Endometrium (tissue), 2 donors: ENCODE data around the gene FHOD3.
A peak's percentile ranks its signal among the peaks of the same experiment; 100 is the strongest.

Experiments
- FAIRE-seq: peaks from 2 replicates; lab custom pipeline; 2012; peaks lifted over from hg19 to GRCh38; lab: Jason Lieb, UNC
- donor health status: control.
- donor health status: control.

The FHOD3 gene

DNA sequence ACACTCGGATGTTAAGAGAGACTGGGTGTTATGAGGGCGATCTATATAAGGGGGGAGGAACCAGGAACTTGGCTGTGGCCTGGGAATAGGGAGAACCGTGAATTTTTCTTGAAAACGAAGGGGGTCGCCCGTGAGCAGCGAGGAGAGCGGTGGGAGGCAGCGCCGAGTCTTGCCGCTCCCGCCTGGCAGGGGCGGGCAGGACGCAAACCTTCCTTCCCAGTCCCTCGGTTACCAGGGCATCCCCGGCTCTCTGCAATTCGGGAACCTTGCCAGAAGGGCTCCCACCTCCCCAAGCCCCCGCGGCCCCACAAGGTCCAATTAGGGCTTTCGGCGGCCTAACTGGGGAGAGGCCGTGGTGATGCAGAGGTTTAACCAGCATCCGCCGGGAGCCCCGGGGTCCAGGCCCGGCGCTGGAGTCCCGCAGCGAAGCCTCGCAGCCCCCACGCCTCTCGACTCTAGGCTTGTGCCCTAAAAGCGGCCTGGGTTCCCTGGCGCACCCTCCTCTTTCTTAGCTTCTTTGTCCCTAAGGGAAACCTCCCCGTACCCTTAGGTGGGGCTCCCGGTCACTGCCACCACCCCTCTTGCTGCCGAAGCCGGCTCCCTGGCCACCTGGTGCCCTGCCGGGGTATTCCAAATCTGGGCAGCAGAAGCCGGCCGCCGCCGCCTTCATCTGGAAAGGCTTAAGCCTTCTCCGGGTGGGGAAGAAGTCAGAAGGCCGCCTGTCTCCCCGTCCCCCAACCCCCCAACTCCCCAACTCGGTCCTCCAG, 680 bp upstream of the FHOD3 start:
- FAIRE-seq, result peak; percentile 37

DNA sequence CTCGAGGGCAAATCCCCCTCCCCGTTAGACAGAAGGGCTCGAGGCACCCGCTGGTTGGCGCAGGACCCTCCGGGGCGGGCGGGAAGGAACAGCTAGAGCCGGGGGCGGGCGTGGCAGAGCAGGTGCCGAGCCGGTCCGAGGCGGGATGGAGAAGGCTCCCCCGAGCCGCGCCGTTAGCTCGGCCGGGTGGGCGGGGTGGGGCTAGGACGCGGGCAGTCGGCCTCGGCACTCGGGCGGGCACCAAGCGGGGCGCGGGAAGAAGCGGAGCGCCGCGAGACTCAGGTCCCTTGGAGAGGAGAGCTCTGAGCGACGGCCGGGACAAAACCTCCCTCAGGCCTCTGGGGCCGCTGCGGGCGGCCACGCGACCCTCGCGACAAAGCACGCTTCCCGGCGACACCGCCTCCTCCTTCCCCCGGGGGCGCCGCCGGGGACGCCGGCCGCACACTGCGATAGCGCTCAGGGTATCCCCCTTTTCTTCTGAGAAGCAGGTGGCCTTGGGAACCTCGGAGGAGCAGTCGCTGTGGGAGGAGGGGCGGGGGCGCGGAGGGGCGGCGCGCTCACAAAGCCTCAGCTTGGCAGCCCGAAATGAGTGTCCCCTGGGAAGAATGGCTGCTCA, 721 bp downstream of the FHOD3 start:
- no peak for FAIRE-seq

DNA sequence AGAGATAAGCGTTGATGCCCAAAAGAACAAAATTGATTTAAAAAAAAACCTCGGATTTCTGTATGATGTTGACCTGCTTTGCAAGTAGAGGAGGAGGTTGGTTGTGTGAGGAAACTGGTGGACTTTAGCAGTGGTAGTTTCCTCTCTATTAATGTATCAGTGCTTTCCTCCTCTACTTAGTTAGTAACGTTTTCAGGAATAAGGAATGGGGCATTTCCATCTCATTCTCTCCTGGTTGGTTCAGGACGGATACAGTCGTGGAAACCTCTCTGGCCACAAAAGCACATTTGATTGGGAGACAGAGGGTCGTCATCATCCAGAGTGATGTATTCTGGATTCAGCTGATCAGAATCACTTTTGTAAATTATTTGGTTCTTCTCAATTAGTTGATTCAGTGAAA, 1.5 kb downstream of the FHOD3 start:
- FAIRE-seq, result no peak

DNA sequence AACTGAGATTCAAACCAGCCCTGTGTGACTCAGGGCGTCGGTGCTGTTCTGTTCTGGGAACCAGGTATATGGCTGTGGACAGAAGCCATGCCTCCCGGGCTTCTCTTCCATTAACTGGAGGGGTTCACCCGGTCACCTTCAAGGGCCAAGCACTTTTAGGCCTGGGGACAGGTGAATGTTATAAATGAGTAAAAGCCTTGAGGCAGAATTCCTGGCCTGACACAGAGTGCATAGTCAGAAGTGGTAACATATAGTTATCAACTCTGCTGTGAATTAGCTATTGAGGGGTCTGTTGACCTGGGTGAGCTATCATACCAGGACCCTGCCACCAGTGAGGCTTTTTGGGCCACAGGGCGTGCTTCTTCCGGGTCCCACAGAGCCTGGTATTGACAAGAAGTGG, 2.7 kb downstream of the FHOD3 start:
- no peak for FAIRE-seq

DNA sequence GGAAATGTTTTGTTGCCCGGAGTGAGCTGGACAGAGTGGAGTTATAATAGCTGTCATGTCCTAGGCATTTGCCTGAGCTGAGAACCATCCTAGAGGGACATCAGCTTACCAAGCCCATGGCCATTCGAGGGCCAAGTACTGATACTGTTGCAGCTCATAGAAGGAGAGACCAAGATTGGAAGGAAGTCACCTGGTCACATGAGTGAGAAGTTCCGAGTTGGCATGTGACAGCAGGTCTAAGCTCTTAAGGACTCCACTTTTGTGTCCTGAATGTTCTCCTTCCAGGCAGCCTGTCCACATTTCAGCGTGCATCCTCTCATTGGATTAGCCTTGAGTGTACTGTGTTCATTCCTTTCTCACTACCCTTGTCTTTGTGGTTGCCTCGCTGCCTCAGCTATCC, 4.4 kb downstream of the FHOD3 start:
- FAIRE-seq, result no peak

DNA sequence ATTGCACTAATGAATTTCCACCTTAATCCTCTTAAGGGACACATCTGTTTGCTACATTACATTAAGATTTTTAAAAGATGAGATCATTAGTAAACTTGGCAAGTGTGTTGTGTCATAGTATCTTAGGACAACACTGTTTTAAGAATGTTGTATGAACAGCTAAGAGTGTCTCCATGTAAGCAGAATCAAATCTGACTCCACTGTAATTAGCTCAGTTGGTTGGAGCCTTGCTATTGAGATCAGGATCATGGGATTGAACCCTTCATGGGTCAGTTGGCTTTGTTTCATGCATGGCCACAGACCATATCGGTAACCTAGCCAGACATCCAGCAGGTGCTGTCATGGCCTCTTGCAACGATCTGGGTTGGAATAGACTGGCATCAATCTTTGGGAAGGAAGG, 5.2 kb downstream of the FHOD3 start:
- no peak for FAIRE-seq

DNA sequence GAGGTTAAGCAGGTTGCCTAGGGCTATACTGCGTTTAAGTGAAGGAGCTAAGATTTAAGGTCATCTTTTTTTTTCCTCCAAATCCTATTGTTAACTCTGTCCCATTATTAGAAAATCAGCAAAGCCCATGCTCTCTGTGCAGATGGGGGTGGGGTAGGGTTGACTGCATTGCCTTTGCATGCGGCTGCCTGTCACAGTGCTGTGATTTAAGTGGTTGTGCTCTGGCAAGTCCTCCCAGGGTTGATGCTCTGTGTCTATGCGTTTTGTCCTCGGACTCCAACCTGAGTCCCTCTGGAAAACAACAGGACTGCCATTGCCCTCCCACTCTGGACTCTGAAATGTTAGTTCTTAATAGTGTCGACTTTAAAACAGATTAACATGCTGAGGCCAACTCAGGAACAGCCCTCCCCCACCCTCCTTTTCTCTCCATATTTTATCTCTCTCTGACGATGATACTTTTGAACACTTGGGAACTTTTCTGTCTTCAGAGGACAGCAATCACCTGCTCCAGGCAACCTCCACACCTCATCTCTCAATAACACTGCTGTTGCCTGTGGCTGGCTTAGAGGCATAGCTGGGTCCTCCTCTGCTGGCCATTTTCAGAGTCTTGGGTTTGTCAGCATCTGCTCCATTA, 5.8 kb downstream of the FHOD3 start:
- no peak for FAIRE-seq

DNA sequence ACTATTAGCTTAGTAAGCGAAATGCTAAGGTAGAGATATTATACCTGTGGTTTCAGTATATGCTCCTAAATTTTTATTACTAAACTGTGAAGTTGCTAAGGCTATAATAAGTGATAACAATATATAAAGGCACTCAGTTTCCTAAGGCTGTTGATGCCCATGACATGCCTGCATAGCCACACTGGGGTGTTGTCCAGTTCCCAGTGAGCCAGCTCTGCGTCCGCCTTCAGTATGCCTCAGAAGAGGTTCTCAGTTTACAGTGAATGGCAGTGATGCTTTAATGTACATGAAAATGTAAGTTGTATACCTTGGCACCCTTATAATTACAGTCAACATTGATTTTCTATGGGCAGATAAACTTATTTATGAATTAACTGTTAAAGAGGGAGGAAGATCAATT, 7.2 kb downstream of the FHOD3 start:
- no peak for FAIRE-seq

DNA sequence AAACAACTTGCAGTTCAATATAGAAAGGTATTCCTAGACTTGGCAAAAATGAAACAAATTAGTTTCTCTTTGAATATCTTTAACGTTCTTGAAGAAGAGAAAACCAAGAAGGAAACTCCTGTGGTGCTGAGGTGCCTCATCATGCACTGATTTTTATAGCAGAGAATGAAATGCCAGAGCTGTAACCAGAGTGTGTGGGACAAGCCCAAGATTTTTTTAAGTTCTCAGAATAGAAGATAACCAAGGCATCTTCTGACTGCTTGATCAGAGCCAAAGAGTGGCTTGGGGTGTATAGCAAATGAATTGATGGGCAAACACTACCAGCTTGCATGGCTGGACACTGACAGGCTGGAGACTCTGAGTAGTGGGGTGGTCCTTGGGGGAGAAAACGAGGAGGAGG, 7.9 kb downstream of the FHOD3 start:
- FAIRE-seq, result no peak

DNA sequence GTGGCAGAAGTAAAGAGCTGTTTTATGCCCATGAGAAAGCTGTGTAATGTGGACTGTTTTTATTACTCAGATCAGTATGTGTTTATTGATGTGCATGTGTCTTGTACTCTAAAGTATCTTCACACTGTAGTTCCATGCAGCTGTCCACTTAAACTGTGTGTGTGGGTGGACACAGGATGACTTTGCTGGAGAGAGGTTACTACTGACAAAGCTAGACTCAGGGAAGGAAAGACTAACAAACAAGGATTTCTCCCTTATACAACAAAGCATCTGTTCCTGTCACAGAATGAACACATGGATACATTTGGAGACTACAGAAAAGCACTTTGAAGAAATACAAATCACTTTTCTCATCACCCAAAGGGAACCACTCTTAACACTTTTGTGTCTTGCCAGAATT, 10.0 kb downstream of the FHOD3 start:
- FAIRE-seq, result no peak

DNA sequence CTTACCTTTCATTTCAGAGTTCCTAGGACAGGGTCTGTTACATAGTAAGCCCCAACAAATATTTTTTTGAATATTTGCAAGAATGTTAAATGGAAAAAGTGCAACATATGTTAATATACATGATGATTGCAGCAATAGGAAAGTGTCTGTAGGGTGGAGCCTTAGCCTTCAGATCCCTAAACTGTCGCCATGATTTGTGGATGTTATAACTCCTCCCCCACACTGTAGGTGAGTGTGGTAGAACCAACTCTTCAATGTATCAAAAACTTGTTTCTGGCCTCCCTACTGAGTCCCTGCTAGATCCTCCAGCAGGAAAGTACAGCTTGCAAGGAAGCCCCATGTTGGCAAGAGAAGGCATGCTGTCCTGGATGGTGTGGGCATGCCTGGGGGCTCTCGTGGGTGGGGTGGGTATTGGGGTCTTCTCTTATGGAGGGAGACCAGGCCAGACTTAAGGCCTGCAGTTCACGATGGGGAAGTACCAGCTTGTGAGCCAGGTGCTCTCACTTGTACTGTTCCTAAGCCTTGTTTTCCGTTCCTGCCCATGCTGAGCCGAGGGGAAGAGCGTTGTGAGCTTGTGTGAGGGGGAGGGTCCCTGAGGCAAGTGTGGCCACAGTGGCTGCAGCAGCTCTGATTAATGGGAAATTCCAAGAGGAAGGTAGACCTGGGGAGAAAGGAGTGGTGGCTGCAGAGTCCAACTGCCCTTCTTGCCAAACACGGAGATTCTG, 11.4 kb downstream of the FHOD3 start:
- FAIRE-seq, result no peak

DNA sequence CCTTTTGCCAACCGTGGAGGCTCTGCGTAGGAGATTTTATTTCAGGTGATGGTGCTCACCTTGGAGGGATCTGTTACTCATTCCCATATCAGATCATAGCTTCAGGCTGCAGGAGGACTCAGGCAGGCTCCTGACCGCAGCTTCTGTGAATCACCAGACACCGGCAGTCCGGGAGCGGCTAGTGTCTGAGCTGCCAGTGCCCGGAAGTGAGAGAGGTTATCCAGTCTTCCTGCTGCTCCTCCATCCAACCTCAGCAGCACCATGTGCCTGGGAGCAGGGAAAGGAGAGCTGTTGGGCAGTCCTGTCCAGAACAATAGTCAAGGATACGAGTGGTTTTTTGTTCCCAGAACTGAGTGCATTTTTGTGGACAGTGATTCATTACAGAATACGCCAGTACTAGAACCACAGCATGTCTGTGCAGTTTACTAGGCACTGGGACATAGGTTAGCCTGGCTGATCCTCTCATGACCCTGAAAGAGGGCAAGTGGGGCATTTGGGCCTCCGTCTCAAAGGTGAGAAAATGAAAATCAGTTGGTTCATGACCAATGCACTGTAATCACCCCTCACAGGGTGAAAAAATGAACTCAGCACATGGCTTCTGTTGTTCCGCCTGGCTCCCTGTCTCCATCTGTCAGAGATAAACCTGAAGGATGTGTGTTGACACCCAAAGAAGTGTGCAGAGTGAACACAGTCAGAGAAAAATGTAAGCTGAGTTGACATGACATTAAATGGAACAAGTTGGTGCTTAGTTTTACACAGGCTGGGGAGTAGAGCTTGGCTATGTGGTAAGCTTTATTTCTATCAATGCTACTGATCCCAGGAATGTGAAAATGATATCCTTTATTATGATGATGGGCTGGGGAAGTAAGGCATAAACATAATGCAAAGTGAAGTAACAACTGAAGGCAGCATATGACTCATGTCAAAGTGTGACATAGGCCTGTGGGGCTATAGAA, 12.2 kb downstream of the FHOD3 start:
- FAIRE-seq, result no peak

DNA sequence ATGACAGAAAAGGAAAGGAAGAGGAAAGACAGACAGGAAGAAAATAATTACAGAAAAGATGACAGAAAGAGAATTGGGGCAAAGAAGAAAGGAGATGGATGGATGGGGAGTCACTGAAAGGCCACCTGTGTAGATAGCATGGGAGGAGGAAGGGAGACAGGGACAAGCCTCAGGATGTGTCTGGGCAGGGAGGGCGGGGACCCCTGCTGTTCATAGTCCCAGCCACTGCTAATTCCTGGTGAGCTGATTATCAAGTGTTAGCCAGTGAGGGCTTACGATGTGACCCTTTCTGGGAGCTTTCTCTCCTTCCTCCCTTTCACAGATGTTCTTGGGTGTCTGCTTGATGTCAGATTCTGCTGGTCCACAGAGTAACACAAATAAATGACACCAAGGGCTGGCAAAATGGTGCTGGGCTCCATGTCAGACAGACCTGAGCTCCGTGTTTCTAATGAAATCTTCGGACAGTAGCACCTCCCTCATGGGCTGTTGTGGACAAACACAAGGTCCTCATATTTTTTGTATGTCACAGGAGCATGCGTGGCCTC, 13.6 kb downstream of the FHOD3 start:
- FAIRE-seq, result no peak

DNA sequence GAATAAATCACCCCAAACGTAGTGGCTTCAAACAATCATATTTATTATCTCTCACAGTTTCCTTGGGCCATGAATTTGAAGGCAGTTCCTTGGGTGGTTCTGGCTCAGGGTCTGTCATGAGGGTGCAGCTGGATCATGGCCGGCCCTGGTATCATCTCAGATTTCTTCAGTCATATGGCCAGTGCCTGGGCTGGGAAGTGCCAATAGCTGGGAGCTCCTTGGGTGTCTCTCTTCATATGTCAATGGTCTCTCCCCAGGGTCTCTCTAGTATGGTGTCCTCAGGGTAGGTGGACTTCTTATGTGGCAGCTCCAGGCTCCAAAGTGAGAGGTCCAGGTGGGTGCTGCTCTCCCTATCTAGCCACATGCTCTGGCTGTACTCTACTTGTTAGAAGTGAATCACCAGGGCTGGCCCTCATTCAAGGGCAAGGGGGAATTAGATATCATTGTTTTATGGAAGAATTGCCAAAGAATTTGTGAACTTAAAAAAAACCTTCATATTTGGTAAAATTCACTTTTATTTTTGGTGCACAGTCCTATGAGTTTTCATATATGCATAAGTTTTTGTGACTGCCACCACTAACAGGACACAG, 15.4 kb downstream of the FHOD3 start:
- FAIRE-seq, result no peak

DNA sequence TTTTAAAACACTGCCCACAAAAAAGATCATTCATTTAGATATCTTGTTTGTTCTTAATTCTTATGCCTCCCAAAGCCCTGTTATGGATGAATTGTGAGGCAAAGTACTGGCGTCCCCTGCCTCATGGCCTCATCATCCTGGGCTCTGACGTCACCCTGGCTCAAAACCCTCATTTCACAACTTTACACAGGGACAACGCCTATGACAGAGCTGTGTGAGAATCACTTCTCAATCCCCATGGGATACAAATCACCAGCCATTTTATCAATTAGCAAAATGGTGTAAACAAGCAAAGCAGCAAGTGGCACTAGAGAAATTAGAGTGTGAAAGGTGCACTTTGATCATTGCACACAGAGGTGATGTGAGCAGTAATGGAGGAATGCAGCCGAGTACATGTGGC, 16.6 kb downstream of the FHOD3 start:
- no peak for FAIRE-seq

DNA sequence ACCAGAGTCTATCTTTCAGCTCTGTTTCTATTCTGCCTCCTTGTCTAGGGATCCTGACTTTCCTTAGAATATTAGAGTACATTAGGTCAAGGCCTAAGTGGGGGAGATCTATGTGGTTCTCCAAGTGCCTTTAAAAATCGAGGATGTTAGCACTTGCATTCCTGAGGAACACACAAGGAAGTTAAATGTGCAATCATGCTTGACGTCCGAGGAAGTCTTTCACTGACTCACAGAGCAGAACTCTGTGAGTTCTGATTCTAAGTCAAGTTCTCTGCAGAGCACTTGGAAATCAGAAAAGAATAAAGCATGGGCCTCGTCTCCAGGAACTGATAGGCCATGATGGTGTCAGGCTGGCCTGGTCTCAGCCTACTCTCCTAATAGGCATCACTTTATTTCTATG, 17.2 kb downstream of the FHOD3 start:
- no peak for FAIRE-seq

DNA sequence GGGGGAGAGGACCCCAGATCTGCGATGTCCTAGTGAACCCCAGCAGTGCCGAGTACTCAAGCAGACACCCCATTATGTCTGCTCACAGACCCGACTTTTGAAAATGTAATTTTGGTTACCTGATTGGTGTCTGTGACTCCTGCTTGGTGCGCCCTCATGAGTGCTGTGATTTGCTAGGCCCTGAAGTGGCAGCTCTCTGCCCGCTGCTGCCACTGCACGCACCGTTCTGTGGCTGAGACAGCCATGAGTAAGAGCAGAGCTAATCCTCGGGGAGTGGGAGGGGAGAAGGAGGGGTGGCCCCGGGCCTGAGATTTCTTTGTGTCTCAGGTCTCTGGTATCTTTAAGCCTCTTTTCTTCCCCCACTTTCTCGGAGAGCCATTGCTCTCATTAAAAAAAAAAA, 18.2 kb downstream of the FHOD3 start:
- no peak for FAIRE-seq

DNA sequence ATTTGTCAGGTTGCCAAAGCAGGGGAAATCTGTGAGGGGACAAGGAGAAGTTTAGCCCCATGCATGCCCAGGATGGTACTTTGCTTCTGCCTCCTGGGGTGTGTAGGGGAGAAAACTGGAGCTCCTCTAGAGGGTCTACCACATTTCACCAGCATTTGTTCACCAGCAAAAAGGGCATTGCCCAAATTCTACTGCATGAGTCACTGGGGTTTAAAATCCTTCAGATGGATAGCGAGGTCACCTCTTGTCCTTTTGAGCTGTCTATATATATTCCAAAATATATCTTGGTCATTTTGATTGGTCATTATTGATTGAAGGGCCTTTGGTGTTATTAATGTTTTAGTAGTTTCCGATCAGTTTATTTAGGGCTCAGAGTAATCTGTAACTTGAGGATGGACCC, 18.7 kb downstream of the FHOD3 start:
- no peak for FAIRE-seq

DNA sequence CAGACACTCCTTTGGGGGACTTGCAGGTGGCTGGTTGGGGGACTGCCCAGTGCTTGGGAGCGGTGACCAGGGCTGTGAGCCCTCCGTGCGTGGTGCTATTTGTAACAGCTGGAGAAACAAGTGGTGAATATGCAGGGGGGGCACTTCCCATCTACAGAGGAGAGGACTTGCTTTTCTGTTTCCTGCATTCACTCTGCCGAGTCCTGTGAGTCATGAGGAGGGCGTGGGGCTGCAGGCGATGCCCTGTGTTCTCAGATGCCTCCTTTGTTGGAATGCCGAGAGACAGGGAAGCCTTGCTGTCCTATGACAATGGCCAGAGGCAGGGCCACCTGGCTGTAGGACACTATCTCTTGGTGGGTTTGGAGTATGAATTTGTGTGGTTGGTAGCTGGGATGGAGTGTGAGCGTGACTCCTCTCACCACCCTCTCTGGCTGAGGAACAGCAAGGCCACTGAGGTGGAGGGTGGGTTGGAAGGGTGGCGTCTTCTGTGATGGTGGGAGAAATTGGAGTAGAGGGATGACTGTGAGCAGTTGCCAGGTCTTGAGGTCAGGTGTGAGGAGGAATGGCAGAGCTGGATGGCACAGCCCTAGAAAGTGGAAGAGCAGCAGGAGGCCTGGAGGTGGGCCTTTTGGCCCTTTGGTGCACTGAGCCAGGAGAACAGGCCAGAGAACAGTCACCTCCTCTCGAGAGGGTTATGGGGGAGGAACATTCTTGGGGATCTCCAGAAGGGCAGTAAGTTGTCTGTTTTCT, 24.3 kb downstream of the FHOD3 start:
- FAIRE-seq, result no peak

DNA sequence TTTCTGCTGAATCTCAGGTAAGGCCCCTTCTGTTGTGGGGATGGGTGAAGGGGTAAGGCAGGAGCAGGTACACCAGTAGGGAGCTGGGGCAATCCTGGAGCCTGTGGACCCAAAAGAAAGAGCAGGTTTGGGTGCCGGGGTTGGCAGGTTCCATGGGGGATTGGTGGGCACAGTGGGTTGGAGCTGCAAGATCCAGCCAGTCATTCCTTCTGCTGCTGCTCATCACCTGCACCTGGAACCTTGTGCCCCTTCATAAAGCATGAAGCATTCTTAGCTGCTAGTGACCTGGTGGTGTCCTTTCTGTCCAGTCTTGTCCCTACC, 24.9 kb downstream of the FHOD3 start:
- FAIRE-seq, result no peak

DNA sequence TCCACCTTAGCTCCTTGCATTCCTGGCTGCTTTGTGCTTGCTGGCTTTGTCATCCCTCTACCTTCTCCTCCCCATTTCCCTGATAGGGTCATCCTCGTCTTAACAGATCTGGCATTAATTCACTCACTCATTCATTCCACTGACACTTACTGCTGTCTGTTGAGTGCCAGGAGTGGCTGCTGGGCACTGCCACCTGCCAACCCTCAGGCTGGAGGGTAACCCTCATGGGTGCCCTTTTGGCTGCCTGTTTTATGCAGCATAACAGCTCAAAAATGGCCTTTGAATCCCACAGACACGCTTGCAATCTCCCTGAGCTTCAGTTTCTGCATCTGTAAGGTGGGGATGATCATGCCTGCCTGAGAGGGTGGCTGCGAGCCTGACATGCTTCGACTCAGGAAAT, 25.2 kb downstream of the FHOD3 start:
- FAIRE-seq, result no peak
